K562 (cell line): Measurements from ENCODE around the gene ZNF224. TPM values are rescaled to one million over a fixed set of nuclear protein-coding genes. Genes with fewer than 3 reads are reported as not detected.

Source experiments
- ATAC-seq: fragments of 200-7000 bp; cut with Tn5 transposase; 3 replicates; pipeline ENCODE4 v1.9.1; 2020; ENCODE audit warnings: moderate library complexity
- BruUV-seq: library from RNA; stranded (reverse); fragments of 400-500 nt; replicated peaks from 2 replicates; lab custom pipeline; 2021; lab: Mats Ljungman, UMichigan
- CTCF ChIA-PET: fragments of 300-600 bp; formaldehyde crosslinking; extraction: SDS; loops from one replicate; lab custom pipeline; 2021; ENCODE audit warnings: low intra/inter-chr PET ratio; lab: Yijun Ruan, JAX
- POLR2A ChIA-PET: fragments of 300-600, 350-650 bp; sonication (Branson Sonifier 250); formaldehyde crosslinking; extraction: SDS; loops from one replicate; lab custom pipeline; 2021; ENCODE audit warnings: antibody characterized with exemption, inconsistent platforms; lab: Yijun Ruan, JAX
- DNase-seq, 4 experiments: peaks; one replicate each; pipeline versions ENCODE4 v3.0.0 to v3.0.0-alpha.2; 2011 to 2018; ENCODE audit warnings: low spot score in 3 of 4, mixed read lengths in 3 of 4; ENCODE audit errors: extremely low read depth in 1 of 4
- FAIRE-seq: peaks from 2 replicates; lab custom pipeline; 2011; peaks lifted over from hg19 to GRCh38; lab: Jason Lieb, UNC
- H2AFZ ChIP-seq: 2 replicates; pipeline ENCODE4 v1.6.0; 2011; ENCODE audit warnings: low read depth, low read length, control low read depth, inconsistent platforms
- H3K27ac ChIP-seq: fragments of 200-600 bp; 3 replicates; pipeline ENCODE4 v1.8.0; 2011; ENCODE audit warnings: low read depth, mild to moderate bottlenecking, control low read depth, inconsistent platforms, low read length, moderate library complexity, mixed read lengths; ENCODE audit errors: extremely low read depth
- H3K27me3 ChIP-seq, 2 experiments: fragments of 300-600 bp in 1 of 2; 2 replicates in 1 of 2; 3 replicates in 1 of 2; pipeline versions ENCODE4 v1.6.0 to v1.8.0; 2011; ENCODE audit warnings: inconsistent platforms in 2 of 2, low read length in 2 of 2, mild to moderate bottlenecking in 1 of 2, mixed read lengths in 1 of 2, moderate library complexity in 1 of 2; ENCODE audit not compliant: control insufficient read depth in 2 of 2, insufficient read depth in 2 of 2
- H3K36me3 ChIP-seq: fragments of 300-600 bp; 3 replicates; pipeline ENCODE4 v1.8.0; 2011; ENCODE audit warnings: mild to moderate bottlenecking, low read length, inconsistent platforms; ENCODE audit not compliant: control insufficient read depth, insufficient read depth
- H3K4me1 ChIP-seq, 2 experiments: fragments of 200-600 bp in 1 of 2; replicated peaks in 1 of 2; 2 replicates in 1 of 2; 3 replicates in 1 of 2; pipeline versions ENCODE4 v1.5.1 to v1.8.0; 2011; ENCODE audit warnings: inconsistent platforms in 2 of 2, low read length in 2 of 2, mild to moderate bottlenecking in 1 of 2, mixed read lengths in 1 of 2, moderate library complexity in 1 of 2; ENCODE audit not compliant: control insufficient read depth in 2 of 2, insufficient read depth in 2 of 2
- H3K4me2 ChIP-seq: 2 replicates; pipeline ENCODE4 v1.6.1; 2011; ENCODE audit warnings: low read length, control low read depth, inconsistent platforms, mixed read lengths; ENCODE audit not compliant: insufficient read depth
- H3K4me3 ChIP-seq: fragments of 200-600 bp; sonication (generic), shearing (Covaris generic); 2 replicates; pipeline ENCODE4 v1.5.1; 2016; ENCODE audit warnings: control low read depth, inconsistent platforms
- H3K79me2 ChIP-seq: fragments of 200-600 bp; 3 replicates; pipeline ENCODE4 v1.8.0; 2011; ENCODE audit warnings: low read length, inconsistent platforms; ENCODE audit not compliant: control insufficient read depth, insufficient read depth
- H3K9ac ChIP-seq, 2 experiments: 2 replicates each; pipeline versions ENCODE4 v1.6.0 to v1.6.1; 2011; ENCODE audit warnings: low read depth in 2 of 2, low read length in 2 of 2, control low read depth in 1 of 2, inconsistent platforms in 1 of 2, mild to moderate bottlenecking in 1 of 2, mixed read lengths in 1 of 2; ENCODE audit not compliant: insufficient read depth in 1 of 2
- H3K9me1 ChIP-seq: one replicate; pipeline ENCODE4 v1.6.0; 2011; ENCODE audit warnings: inconsistent platforms, mild to moderate bottlenecking, low read length, moderate library complexity; ENCODE audit not compliant: control insufficient read depth, insufficient read depth
- H3K9me3 ChIP-seq: replicated peaks from 2 replicates; pipeline ENCODE4 v1.5.1; 2011; ENCODE audit warnings: low read depth, low read length, inconsistent platforms; ENCODE audit not compliant: control insufficient read depth, insufficient read depth
- H4K20me1 ChIP-seq: replicated peaks from 2 replicates; pipeline ENCODE4 v1.6.1; 2011; ENCODE audit warnings: low read length, inconsistent platforms, mixed read lengths; ENCODE audit not compliant: control insufficient read depth, insufficient read depth
- ADNP ChIP-seq: fragments of 200-800 bp; sonication (Bioruptor generic); IDR thresholded peaks from 2 replicates; pipeline ENCODE4 v1.6.1; 2016; ENCODE audit warnings: missing genetic modification characterization, missing compliant biosample characterization
- MBD1 ChIP-seq: fragments of 250-450 bp; sonication (Bioruptor Pico); IDR thresholded peaks from 2 replicates; pipeline ENCODE4 v1.8.0; 2022; ENCODE audit warnings: inconsistent platforms
- THRB ChIP-seq: fragments of 450-650 bp; formaldehyde crosslinking; conservative IDR thresholded peaks from 2 replicates; pipeline ENCODE4 v1.4.0; 2022; ENCODE audit warnings: mild to moderate bottlenecking, missing genetic modification characterization
- ZNF778 ChIP-seq: fragments of 450-650 bp; formaldehyde crosslinking; IDR thresholded peaks from 2 replicates; pipeline ENCODE4 v1.4.0; 2020; ENCODE audit warnings: mild to moderate bottlenecking, moderate library complexity
- WGBS: fragments of 100-300 bp; shearing (Covaris generic); methylation state at CpG from one replicate; pipeline ENCODE4 v1.1.6; 2016; ENCODE audit warnings: low coverage, mixed read lengths; ENCODE audit not compliant: insufficient coverage; ENCODE audit errors: missing lambda C conversion rate; 5-methylcytosine and 5-hydroxymethylcytosine counted together
- in situ Hi-C: fragments of 300-500 bp; cut with MboI; formaldehyde crosslinking; loops from 4 replicates; pipeline ENCODE4 v1.15.0; 2018; ENCODE audit warnings: inconsistent platforms, mixed read lengths
- intact Hi-C: fragments of 100-400 bp; cut with micrococcal nuclease; formaldehyde crosslinking; loops from 2 replicates; pipeline ENCODE4 v1.14.2; 2022
- polyA plus RNA-seq, 8 experiments: library from polyadenylated mRNA; depleted of rRNA in 4 of 8; stranded (reverse) in 5 of 8; unstranded in 3 of 8; fragments of >200 nt; fragmentation: Nextera tagmentation in 2 of 8; fragmentation: Illumina TruSeq in 1 of 8; extraction: Ambion mirVana in 2 of 8; extraction: Trizol in 1 of 8; gene quantifications; 2 replicates each; pipeline versions ENCODE4 v1.2.1 to v1.2.3, GENCODE V29; 2011 to 2014; ENCODE audit warnings: inconsistent platforms in 1 of 8, missing spikeins in 1 of 8
- total RNA-seq, 7 experiments: library from RNA; depleted of rRNA in 6 of 7; stranded (reverse); fragments of >200 nt in 6 of 7; fragmentation: Illumina TruSeq in 2 of 7; extraction: Trizol in 2 of 7; gene quantifications; 2 replicates each; pipeline versions ENCODE4 v1.2.1 to v1.2.3, GENCODE V29; 2011 to 2021; ENCODE audit warnings: low replicate concordance in 1 of 7

ZNF224 gene
- total and polyA plus RNA-seq, 9 of the 15 experiments (the other 6 are each of a cell fraction or from before 2014, with no cell fraction given): 4.4 to 15.6 (median 10.0) TPM

- no peak for TF ChIP-seq THRB
- TF ChIP-seq MBD1 (CRISPR knock-in tag): no peak
- no peak for TF ChIP-seq ZNF778 (CRISPR knock-in tag)
Observed at GRCh38 chr19:44142059-44142433, 47.9 kb downstream of the ZNF224 start (continued).

GRCh38 chr19:44149776-44150175 lies 55.6 kb downstream of the ZNF224 start:
- H4K20me1 ChIP-seq: no peaks in the 10 kb centered on the region
- H3K36me3 ChIP-seq: no peaks in the 10 kb centered on the region
- DNase-seq (no peak), FAIRE-seq (no peak)
- in situ Hi-C loops: no loop called here
- no peaks in the 10 kb centered on the region for H3K27me3 ChIP-seq
- no peak overlapping the region for H3K27ac ChIP-seq
- no peak overlapping the region for H3K4me3 ChIP-seq
- no peak overlapping the region for H2AFZ ChIP-seq
- no peaks in the 10 kb centered on the region for H3K4me1 ChIP-seq
- intact Hi-C loops: no loop called here
- TF ChIP-seq ADNP (tag): no peak
- TF ChIP-seq, all 486 proteins: peak for 0
- CTCF ChIA-PET: no interaction called here
- Histone ChIP-seq H3K9ac (no peak overlapping the region), H3K4me2 (no peak overlapping the region), H3K9me3 (peaks cover 2% of the 10 kb centered on the region; the same call in 1 of the 2 replicates), H3K9me1 (no peaks in the 10 kb centered on the region), H3K79me2 (no peaks in the 10 kb centered on the region)
- no TSS peak for BruUV-seq
- POLR2A ChIA-PET: interaction anchor here (1.1 kb wide), 1 partner anchor 15 kb away, joined by 3 read pairs; the partner anchor contains the start of gene ZNF226
- ATAC-seq: no peak
- WGBS: 19% methylated on average over 4 of the region's 4 CpGs
